A673 (cell line): ENCODE results near the gene ZHX3.

ENCODE experiments used
- CTCF ChIP-seq: fragments of 300-800, 200-600 bp; sonication (generic); conservative IDR thresholded peaks from 2 replicates; pipeline ENCODE4 v1.5.1; 2017; ENCODE audit warnings: low read depth, mild to moderate bottlenecking, antibody characterized with exemption, low read length, moderate library complexity, mixed read lengths
- EZH2 ChIP-seq: fragments of 200-600 bp; sonication (generic); IDR thresholded peaks from 2 replicates; pipeline ENCODE4 v1.6.1; 2017; ENCODE audit warnings: borderline replicate concordance, low read depth, mild to moderate bottlenecking, mixed read lengths, antibody characterized with exemption, low read length; ENCODE audit not compliant: poor library complexity, severe bottlenecking

DNA sequence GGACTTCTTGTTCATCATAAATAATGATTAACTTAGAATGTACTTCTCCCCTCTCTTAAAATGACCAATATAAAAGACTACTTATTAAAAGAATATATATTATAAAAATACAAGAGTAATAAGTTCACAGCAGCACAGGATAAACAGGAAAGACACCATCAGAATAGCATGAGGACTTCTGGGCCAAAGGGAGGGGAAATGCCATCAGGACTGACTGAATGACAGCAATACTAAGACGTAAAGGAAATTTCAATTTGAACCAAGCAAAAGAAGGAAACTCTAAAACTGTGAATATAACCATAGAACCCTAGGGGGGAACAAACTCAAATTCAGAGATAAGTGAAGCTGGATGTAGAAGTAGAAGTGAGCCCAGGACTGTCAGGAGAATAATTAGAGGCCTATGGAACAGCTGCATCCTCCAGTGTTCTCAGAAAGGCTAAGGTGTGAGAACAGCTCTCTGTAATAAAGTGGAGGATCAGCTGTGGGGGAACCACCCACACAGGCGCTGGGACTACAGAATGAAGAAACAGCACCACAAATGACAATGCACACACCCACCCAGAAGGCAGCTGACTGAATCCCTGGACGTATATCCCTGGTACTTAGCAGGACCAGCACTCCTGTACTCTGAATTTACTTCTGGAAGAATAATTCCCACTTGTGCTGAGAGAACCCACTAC is 37.8 kb downstream of the ZHX3 start:
- TF ChIP-seq CTCF (no peak), EZH2 (no peak)
